Osteoblast (primary cell): ENCODE data around the gene CDS1. TPM values are rescaled to one million over a fixed set of nuclear protein-coding genes. Genes with fewer than 3 reads are reported as not detected.
"Not testable (repeated sequence)": the region's sequence is repeated elsewhere in the genome, so short reads cannot be mapped to it uniquely, and the experiment has no call there.

ENCODE experiments used
- DNase-seq: peaks from one replicate; pipeline ENCODE4 v3.0.0; 2011; ENCODE audit warnings: low spot score, mixed read lengths; ENCODE audit not compliant: insufficient read length; ENCODE audit errors: missing footprints
- H2AFZ ChIP-seq: 2 replicates; pipeline ENCODE4 v1.6.0; 2011; ENCODE audit warnings: mild to moderate bottlenecking, low read length
- H3K27ac ChIP-seq: 2 replicates; pipeline ENCODE4 v1.5.1; 2011; ENCODE audit warnings: mild to moderate bottlenecking, low read depth, low read length, moderate library complexity
- H3K27me3 ChIP-seq: 2 replicates; pipeline ENCODE4 v1.6.0; 2012; ENCODE audit warnings: mild to moderate bottlenecking, control low read depth, inconsistent platforms, low read length, moderate library complexity; ENCODE audit not compliant: insufficient read depth
- H3K36me3 ChIP-seq: 2 replicates; pipeline ENCODE4 v1.5.1; 2011; ENCODE audit warnings: mild to moderate bottlenecking, low read length, control low read depth, moderate library complexity; ENCODE audit not compliant: insufficient read depth
- H3K4me1 ChIP-seq: 2 replicates; pipeline ENCODE4 v1.5.1; 2011; ENCODE audit warnings: mild to moderate bottlenecking, low read length, control low read depth, moderate library complexity; ENCODE audit not compliant: insufficient read depth
- H3K4me2 ChIP-seq: 2 replicates; pipeline ENCODE4 v1.6.0; 2011; ENCODE audit warnings: mild to moderate bottlenecking, low read length; ENCODE audit not compliant: insufficient read depth
- H3K4me3 ChIP-seq: fragments of 200-600 bp; sonication (generic); 3 replicates; pipeline ENCODE4 v1.5.1; 2012; ENCODE audit warnings: mild to moderate bottlenecking, low read length, inconsistent platforms; ENCODE audit not compliant: insufficient read depth
- H3K79me2 ChIP-seq: 2 replicates; pipeline ENCODE4 v1.6.0; 2012; ENCODE audit warnings: mild to moderate bottlenecking, low read length, control low read depth, inconsistent platforms; ENCODE audit not compliant: insufficient read depth
- H3K9me3 ChIP-seq: 2 replicates; pipeline ENCODE4 v1.5.1; 2011; ENCODE audit warnings: low read depth, low read length, control low read depth
- H4K20me1 ChIP-seq: 2 replicates; pipeline ENCODE4 v1.6.0; 2012; ENCODE audit warnings: mild to moderate bottlenecking, low read length, control low read depth; ENCODE audit not compliant: insufficient read depth
- total RNA-seq: library from RNA; depleted of rRNA; stranded (reverse); fragments of >200 nt; gene quantifications from 2 replicates; pipeline ENCODE4 v1.2.3, GENCODE V29; 2012
- TF ChIP-seq, protein P1 (sequence below): IDR thresholded peaks from 2 replicates; pipeline ENCODE4 v1.5.1; 2011; ENCODE audit warnings: mild to moderate bottlenecking, low read depth, low read length, moderate library complexity; ENCODE audit errors: extremely low read depth

CDS1 gene
- total RNA-seq, 1 donor = under 0.01 TPM

DNA sequence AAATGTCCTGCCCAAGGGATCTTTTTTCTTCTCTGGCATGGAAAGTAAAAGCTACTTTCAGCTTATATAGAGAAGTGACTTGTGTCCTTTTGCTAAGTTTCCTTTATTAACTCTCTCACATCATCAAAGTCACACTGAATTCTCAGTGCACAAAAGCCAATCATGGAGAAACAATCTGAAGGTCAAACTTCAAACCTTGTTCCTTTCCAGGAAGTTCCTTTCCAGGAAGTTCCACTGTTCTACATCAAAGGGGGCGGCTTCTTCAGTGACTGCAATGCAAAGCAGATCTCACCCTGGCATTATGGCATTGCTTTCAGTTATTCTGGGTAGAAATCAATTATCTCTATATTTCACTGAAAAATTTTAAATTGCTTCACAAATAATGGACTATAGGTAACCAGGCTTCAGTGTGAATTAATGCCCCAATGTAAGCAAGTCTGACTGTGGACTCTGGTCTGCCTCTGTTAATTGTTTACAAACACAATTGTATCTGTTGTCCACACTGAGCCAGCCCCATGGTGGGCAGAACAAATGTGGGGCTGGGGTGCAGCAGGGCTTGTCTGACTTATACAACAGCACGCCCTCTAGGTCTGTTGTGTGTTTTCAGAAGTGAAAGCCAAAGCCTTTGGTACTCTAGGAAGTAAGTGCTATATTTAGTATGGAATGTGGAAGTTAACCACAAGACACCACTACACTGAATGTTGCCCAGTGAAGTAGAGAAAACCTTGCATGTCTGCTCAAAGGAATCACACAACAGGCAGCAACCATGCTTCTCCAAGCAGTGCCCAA, 98.8 kb downstream of the CDS1 start:
- no peaks in the 10 kb centered on the region for H4K20me1 ChIP-seq
- no peak overlapping the region for H2AFZ ChIP-seq
- TF ChIP-seq, protein P1, sequence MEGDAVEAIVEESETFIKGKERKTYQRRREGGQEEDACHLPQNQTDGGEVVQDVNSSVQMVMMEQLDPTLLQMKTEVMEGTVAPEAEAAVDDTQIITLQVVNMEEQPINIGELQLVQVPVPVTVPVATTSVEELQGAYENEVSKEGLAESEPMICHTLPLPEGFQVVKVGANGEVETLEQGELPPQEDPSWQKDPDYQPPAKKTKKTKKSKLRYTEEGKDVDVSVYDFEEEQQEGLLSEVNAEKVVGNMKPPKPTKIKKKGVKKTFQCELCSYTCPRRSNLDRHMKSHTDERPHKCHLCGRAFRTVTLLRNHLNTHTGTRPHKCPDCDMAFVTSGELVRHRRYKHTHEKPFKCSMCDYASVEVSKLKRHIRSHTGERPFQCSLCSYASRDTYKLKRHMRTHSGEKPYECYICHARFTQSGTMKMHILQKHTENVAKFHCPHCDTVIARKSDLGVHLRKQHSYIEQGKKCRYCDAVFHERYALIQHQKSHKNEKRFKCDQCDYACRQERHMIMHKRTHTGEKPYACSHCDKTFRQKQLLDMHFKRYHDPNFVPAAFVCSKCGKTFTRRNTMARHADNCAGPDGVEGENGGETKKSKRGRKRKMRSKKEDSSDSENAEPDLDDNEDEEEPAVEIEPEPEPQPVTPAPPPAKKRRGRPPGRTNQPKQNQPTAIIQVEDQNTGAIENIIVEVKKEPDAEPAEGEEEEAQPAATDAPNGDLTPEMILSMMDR = no peak
- H3K36me3 ChIP-seq = peaks cover 66% of the 10 kb centered on the region
- no peaks in the 10 kb centered on the region for H3K79me2 ChIP-seq
- H3K4me3 ChIP-seq = no peak overlapping the region
- no peaks in the 10 kb centered on the region for H3K9me3 ChIP-seq
- peak overlapping the region; percentile 37 for H3K27ac ChIP-seq
- no peaks in the 10 kb centered on the region for H3K27me3 ChIP-seq
- H3K4me1 ChIP-seq = peaks cover 15% of the 10 kb centered on the region
- peak overlapping the region; percentile 60 for H3K4me2 ChIP-seq
- peak; percentile 76 for DNase-seq

DNA sequence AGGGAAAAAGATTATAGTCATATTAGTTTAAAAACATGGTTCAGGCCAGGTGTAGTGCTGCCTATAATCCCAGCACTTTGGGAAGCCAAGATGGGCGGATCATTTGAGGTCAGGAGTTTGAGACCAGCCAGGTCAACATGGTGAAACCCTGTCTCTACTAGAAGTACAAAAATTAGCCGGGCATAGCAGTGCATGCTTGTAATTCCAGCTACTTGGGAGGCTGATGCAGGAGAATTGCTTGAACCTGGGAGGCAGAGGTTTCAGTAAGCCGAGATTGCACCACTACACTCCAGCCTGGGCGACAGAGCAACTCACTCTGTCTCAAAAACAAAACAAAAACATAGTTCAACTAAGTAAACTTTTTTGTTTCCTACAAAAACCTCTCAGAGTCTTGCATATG, 99.7 kb downstream of the CDS1 start:
- not testable (repeated sequence) for H4K20me1 ChIP-seq, H3K79me2 ChIP-seq, H3K9me3 ChIP-seq, H3K4me2 ChIP-seq, H3K4me3 ChIP-seq, H3K27me3 ChIP-seq, H2AFZ ChIP-seq, DNase-seq
- H3K27ac ChIP-seq = peak overlapping the region; percentile 37
- H3K4me1 ChIP-seq = peaks cover 15% of the 10 kb centered on the region
- peaks cover 61% of the 10 kb centered on the region for H3K36me3 ChIP-seq

DNA sequence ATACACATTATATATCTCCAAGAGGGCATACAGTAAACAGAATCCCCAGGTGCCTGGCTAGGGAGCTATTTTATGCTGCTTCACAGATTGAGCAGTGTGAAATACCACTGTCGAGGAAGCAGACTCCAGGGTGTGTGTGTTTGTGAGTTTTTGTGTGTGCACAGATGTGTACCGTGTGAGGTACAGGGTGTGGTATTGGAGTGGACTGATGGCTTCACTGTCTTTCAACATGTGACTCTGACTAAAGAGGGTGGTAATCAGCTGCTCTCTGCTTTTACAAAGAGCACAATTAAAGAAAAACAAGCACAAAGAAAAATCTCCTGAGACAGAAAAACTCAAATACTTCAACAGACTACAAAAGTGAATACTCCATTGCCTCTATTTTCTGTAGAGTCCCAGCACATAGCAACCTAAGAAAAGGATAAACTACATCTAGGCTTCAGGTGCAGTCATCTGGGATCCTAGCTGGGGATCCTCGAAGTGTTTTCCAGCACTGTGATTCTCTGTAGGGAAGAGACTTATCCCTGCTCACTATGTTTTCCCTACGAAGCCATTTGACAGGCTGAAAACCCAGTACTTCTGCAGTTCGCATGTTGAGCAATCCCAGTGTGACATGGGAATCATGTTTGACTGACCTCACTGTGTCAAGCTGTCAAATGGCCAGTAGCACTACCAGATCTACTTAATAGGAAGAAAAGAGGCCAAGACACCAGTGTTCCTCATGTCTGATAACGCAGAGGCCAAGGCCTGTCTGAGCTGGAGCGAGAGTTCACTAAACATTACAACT, 100.3 kb downstream of the CDS1 start:
- no peak for DNase-seq
- H3K27ac ChIP-seq = no peak overlapping the region
- H3K4me3 ChIP-seq = no peak overlapping the region
- H3K4me1 ChIP-seq = peaks cover 16% of the 10 kb centered on the region
- H3K36me3 ChIP-seq = peaks cover 58% of the 10 kb centered on the region
- H4K20me1 ChIP-seq = no peaks in the 10 kb centered on the region
- H3K79me2 ChIP-seq = no peaks in the 10 kb centered on the region
- TF ChIP-seq, protein P1 = no peak
- H3K27me3 ChIP-seq = no peaks in the 10 kb centered on the region
- H3K9me3 ChIP-seq = no peaks in the 10 kb centered on the region
- no peak overlapping the region for H2AFZ ChIP-seq
- H3K4me2 ChIP-seq = no peak overlapping the region

DNA sequence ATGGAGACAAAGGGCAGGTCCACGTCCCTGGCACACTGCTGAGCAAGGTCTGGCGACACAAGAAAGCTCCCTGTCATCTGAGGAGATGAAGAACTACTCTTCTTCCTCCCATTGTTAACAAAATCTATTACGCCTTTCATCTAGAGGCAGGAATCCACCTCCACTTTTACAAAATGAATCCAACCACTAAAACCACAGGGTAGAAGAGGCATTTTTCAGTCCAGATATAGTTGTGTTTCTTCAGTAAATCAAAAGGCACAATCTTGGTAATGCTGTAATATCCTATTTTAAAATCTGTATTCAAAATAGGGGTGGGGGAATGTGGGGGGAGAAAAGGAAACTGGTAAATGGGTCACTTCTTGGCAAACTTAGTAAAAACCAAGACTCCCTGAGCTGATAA, 101.4 kb downstream of the CDS1 start:
- no peak for DNase-seq
- no peaks in the 10 kb centered on the region for H3K9me3 ChIP-seq
- H3K4me1 ChIP-seq = peaks cover 17% of the 10 kb centered on the region
- H3K27ac ChIP-seq = no peak overlapping the region
- H2AFZ ChIP-seq = no peak overlapping the region
- no peaks in the 10 kb centered on the region for H3K27me3 ChIP-seq
- no peak overlapping the region for H3K4me3 ChIP-seq
- TF ChIP-seq, protein P1 = no peak
- H4K20me1 ChIP-seq = no peaks in the 10 kb centered on the region
- peaks cover 57% of the 10 kb centered on the region for H3K36me3 ChIP-seq
- no peak overlapping the region for H3K4me2 ChIP-seq
- H3K79me2 ChIP-seq = no peaks in the 10 kb centered on the region
